Activated CD8-positive, alpha-beta memory T cell treated with anti-CD3 and anti-CD28 coated beads, Interleukin-2, amount 50 U/mL, for 1 hour (primary cell): ENCODE results near the gene MEIG1.
"Not testable (repeated sequence)": the region's sequence is repeated elsewhere in the genome, so short reads cannot be mapped to it uniquely, and the experiment has no call there.

ENCODE experiments used
- DNase-seq: peaks from one replicate; pipeline ENCODE4 v3.0.0-alpha.2; 2020; ENCODE audit errors: extremely low read depth

Gene MEIG1

DNA sequence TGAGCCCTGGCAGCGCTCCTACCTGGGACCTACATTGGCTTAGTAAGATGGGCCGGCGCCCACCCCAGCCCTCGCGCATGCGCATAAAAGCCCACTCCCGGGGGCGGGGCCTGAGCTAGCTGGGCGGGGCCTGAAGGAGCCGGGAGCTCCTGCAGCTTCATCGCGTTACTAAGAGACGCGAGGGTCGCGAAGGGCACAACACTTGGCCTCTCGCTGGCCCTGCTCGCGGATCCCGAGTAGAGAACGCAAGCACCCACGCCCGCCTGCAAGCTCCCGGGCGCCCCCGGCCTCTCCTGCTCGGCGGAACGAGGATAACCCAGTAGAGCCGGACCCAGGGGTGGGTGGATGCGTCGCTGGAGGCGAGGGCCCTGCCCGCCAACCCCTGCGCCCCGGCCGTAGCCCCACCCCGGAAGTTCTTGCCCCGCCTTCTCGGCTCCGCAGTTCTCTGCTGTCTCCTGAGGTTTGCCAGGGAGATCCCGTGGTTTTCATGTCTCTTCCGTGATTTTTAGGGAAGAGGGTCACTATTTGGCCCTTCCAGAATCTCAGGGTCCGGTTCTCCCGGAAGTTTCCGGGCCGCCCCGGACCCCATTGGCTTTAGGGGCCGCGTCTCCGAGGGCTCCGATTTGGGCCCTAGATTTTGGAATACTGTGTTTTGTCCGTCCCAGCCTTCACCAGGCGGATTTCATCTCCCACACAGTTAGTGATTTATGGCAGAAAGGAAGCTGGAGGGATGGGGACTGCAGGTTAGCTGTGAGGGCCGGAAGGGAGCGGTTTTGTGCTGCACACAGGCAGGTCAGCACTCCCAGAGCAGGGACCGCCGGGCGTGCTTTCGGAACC lies at the start of gene MEIG1:
MEIG1 (plus strand) TSS at position 168 of the 837 bp plus-strand sequence. CDS start 7,081 bp downstream, outside the sequence.
- DNase-seq, result peak; percentile 63

DNA sequence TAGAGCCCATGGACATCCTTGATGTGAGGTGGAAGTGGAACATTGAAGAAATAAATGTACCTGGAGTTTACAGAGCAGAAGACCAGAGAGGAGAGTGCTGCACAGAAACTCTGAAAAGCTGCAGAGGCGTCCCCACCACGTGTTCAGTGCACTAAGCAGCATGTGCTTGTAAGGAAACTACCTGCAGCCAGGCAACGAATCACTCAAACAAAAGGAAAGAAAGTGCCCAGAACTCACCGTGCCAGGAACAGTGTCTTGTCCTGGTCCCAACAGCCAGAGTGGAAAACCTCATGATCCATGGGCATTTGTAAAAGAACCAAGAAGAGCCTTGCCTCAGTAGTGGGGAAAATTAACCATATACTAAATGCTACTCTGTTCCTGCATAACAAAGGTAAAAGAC lies 48.2 kb upstream of the MEIG1 start:
- DNase-seq, result no peak

- DNase-seq, result no peak
These were observed 47.4 kb upstream of the MEIG1 start for GRCh38 chr10:14911801-14912200.

- DNase-seq, result no peak
These were observed 42.6 kb upstream of the MEIG1 start for GRCh38 chr10:14916600-14916999.

DNA sequence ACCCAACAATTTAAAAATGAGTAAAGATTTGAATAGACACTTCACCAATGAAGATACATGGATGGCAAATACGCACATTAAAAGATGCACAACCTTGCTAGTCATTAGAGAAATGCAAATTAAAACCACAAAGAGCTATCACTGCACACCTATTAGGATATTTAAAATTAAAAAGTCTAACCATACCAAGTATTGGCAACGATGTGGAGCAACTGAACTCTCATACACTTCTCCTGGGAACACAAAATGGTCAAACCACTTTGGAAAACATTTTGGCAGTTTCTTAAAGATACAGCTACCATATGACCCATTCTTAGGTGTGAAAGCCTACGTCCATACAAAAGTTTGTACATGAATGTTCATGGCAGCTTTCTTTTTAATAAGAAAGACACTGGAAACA lies 41.4 kb upstream of the MEIG1 start:
- no peak for DNase-seq

GRCh38 chr10:14918964-14919363 lies 40.2 kb upstream of the MEIG1 start:
- no peak for DNase-seq

- DNase-seq, result no peak
These were observed 35.2 kb upstream of the MEIG1 start for GRCh38 chr10:14924013-14924412.

DNA sequence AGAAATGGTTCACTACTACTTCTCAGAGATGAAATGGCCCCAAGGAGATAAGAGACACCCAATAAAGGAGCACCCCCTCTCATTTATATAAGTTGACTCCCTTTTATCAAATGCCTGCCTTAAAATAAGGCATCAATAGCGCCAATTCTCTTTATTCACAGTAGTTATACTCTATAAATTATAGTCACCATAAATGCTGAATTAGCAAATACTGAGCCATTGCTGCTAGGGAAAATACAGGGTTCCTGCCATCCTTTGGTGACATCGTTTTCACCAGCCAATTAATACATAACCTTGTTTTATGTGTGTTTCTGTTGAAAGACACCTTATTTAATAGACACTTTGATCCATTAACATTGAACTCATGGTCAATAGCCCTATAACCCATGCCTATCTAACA lies 33.9 kb upstream of the MEIG1 start:
- DNase-seq, result no peak

GRCh38 chr10:14926061-14926470 lies 33.1 kb upstream of the MEIG1 start:
- DNase-seq, result no peak

DNA sequence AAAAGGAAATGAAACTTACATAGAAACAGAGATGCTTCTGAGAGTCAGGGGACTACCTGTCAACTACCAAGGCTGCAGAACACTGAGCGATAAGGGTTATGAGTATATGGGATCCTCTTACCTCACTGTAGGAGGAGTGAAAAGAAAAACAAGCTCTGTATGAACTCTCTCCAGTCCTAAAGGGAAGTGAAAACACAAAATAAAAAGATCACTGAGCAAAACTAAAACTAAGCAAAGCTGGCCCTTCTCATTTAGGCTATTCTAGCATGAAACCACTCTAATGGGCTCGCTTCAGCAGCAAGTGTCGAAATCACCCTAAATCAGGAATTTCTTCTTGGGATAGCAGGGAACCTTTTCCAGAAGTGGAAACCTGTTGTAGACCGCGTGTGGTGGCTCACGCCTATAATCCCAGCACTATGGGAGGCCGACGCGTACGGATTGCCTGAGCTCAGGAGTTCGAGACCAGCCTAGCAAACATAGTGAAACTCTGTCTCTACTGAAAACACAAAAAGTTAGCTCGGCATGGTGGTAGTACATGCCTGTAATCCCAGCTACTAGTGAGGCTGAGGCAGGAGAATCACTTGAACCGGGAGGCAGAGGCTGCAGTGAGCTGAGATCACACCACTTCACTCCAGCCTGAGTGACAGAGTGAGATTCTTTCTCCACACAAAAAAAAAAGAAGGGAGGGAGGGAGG lies 32.3 kb upstream of the MEIG1 start:
- DNase-seq, result no peak

DNA sequence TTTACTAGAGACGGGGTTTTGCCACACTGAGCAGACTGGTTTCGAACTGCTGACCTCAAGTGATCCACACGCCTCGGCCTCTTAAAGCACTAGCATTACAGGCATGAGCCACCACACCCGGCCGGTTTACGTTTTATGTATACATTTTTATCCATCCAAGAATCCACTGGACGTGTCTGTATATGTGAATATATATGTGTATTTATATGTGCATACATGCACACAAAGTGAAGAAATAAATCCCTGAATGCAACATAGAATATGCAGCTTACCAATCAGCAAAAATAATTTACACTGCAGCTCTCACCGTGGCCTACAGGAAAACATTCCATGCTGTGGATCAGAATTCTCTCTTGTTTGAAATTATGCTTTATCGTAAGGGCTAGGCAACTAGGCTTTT lies 28.6 kb upstream of the MEIG1 start:
- DNase-seq, result no peak

- DNase-seq, result no peak
These were observed 22.6 kb upstream of the MEIG1 start for GRCh38 chr10:14936584-14936983.

GRCh38 chr10:14938971-14939370 lies 20.2 kb upstream of the MEIG1 start:
- DNase-seq, result not testable (repeated sequence)

DNA sequence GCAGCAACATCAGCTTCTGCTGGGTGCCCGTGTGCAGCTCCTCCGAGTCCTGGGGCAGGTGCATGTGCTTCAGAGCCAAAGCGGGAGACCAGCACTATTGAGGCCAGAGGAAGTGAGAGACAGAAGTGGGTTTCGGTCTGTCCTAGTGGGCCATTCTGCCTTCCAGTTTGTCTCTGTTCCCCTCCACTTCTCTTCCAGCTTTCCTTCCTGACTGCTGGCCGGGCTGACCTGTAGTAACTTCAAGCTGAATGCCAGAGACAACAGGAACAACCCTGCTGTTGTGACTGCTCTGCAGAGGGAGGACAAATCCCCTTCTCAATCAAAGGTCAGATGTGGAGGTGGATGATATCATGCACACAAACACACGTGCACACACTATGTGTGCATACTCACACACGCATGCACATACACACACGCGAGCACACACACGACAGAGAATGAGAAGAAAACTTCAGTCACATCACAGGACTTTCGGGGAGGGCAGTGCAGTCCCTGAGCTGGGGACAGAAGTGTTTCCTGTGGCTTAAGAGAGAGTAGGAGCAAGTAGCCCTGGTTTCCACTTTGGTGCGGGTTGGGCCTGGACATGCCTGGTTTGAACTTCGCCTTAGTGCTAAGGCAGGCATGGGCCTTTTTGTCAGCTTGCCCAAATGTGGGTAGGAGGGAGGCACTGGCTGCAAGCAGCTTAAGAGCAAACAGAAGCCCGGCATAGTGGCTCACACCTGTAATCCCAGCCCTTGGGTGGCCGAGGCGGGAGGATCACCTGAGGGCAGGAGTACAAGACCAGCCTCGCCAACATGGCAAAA lies 16.8 kb upstream of the MEIG1 start:
- DNase-seq, result not testable (repeated sequence)

DNA sequence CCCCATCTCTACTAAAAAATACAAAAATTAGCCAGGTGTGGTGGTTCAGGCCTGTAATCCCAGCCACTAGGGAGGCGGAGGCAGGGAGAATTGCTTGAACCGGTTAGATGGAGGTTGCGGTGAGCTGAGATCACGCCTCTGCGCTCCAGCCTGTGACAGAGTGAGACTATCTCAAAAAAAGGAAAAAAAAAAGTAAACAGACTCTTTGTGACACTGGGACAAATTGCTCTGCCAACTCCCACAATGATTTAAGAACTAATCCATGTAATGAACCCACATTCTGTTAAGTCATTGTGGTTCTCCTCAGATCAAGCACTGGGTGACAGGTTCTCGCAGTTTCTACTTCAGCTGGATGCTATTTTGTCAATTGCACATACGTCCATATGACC lies 16.2 kb upstream of the MEIG1 start:
- DNase-seq, result not testable (repeated sequence)

GRCh38 chr10:14945108-14945507 lies 14.1 kb upstream of the MEIG1 start:
- DNase-seq, result no peak

- DNase-seq, result no peak
These were observed 11.9 kb upstream of the MEIG1 start for GRCh38 chr10:14947268-14947667.

DNA sequence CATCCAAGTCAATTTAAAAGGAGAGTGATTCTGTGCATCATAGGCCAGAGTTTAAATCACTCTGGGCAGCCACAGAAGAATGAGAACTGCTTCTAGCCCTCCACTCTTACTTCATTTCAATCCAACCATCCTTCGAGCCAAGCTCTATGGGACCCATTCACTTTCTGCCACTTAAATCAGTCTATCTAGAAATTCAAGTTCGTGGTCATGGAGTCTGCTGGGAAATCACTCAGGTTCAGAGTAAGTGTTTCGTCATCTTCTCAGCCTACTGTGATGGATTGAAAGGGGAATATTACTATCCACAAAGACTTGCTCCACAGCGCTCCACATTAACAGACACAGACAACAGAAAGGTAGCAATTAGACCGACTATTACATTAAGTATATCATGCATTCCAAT lies 9.9 kb upstream of the MEIG1 start:
- no peak for DNase-seq

GRCh38 chr10:14952851-14953423 lies 6.3 kb upstream of the MEIG1 start:
- no peak for DNase-seq

DNA sequence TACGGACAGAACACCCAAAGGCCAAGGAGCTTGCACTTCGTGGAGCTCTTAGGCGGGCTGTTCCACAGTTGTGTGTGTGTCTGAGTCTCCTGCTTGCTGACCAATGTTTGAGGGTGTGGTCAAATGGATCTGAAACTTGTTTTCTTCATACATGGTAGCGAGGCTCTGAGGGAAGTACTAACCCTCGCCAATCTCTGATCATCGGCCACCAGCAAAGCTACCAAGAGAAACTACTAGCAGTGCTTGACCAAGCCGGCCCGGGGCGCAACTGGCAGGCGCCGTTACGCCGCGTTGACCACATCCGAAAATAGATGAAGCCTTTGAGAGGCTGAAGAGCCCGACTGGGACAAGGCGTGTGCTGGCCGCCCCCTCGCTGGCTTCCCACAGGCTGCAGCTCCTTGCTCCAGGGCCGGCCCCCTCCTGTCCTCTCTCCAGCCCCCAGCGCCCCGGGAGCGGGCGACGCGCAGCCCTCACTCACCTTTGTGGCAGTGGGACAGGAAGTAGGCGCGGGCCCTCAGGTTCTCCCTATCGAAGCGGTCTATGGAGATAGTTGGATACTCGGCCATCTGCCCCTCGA lies 5.7 kb upstream of the MEIG1 start:
- no peak for DNase-seq

DNA sequence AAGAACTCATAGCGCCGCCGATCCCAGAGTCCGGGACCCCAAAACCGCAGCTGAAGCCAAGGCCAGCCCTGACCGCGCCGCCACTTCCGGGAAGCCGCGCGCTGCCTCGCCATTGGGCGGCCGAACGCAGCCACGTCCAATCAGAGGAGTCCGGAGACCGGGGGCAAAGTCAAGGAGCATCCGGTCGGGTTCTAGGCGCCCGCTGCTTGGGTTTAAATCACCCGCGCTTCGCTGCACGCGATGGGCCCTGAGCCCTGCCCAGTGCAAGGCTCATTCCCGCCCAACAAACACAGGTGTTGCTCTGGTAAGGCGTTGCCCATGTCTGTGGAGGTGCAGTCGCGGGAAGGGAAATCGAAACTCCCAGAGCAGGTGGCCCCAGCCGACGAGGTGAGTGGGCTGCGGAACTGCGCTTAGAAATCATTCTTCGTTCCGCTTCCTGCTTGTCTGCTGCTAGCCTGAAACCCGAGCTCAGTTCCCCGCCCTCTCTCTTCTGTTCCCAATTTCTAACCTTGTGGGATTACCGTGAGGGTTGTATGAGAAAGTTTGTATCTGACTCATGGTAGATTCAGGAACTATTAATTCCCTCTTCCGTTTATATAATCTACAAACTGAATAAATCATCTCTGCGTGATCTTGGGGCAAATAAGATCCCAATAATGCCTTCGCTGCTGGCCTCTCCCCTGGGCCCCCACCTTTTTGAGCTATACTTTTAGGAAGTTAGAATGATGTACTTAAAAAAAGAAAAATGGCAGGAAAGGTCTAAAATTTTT lies 5.0 kb upstream of the MEIG1 start, which contains the start of gene DCLRE1C:
DCLRE1C (minus strand) TSS at position 96 of the 770 bp plus-strand sequence; CDS start at position 10, 86 bp downstream.
- DNase-seq, result peak; percentile 54
